HG03342 (cell line): ENCODE data around the gene GADL1.

Experiments
- ATAC-seq: cut with Tn5 transposase; IDR thresholded peaks from one replicate; pipeline ENCODE4 v1.9.1; 2021; ENCODE audit warnings: mild to moderate bottlenecking, moderate library complexity; ENCODE audit not compliant: unreplicated experiment

GADL1 gene, protein sequence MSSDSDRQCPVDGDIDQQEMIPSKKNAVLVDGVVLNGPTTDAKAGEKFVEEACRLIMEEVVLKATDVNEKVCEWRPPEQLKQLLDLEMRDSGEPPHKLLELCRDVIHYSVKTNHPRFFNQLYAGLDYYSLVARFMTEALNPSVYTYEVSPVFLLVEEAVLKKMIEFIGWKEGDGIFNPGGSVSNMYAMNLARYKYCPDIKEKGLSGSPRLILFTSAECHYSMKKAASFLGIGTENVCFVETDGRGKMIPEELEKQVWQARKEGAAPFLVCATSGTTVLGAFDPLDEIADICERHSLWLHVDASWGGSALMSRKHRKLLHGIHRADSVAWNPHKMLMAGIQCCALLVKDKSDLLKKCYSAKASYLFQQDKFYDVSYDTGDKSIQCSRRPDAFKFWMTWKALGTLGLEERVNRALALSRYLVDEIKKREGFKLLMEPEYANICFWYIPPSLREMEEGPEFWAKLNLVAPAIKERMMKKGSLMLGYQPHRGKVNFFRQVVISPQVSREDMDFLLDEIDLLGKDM

DNA sequence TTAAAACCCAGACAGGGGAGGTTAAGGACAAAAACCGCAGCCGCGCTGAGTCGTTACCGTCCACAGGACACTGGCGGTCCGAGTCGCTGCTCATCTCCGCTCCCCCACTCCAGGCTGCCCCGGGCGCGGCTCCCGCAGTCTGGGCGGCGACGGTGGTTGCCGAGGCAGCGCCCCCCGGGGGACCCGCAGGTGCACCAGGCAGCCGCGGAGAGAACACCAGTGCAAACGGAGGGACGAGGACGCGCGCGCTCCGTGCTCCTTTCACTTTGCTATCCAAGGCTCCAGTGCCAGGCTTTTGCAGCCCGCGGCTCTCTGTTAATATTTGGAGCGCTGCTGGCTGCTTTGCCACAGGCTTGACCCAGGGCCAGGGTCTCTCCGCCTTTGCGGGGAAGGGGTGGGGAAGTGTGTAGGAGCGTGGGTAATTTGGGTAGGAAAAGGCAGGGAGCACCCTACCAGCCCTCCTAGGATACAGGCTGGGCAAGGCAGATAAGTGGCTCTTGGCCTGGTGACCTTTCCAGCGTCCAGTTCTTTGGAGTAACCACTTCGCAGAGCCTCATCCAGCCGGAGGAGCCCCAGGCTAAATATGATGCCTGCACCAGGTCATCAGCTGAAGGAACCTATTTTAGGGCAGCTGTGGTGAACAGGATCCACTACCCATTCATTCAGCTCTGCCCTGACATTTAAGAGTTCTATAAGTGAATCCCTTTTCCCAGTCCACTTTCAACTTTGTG lies at the start of gene GADL1:
Gene GADL1, minus strand, starts transcription at position 141 of the 731 bp plus-strand sequence. Its CDS starts 47 bp downstream, at position 94.
- ATAC-seq, result no peak

DNA sequence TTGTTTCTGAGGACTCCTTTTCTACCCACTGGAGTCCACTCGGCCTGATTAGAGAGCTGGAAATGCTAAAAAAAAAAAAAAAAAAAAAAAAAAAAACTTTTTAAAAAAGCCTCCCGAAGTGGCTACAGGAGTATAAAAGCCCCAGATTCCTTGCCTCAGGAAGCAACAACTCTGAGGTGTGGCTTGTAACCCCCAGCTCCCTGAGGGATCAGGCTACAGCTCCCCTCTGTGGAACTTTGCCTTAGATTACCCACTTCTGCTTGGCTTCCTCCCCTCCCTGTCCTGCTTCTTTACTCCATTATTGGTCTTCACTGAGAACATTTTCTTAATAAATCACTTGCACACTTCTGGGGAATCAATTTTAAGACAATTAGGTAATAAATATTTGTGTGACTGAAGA lies 49.7 kb upstream of the GADL1 start:
- ATAC-seq, result no peak

- no peak for ATAC-seq
These were observed 48.7 kb upstream of the GADL1 start for GRCh38 chr3:30943206-30943605.

DNA sequence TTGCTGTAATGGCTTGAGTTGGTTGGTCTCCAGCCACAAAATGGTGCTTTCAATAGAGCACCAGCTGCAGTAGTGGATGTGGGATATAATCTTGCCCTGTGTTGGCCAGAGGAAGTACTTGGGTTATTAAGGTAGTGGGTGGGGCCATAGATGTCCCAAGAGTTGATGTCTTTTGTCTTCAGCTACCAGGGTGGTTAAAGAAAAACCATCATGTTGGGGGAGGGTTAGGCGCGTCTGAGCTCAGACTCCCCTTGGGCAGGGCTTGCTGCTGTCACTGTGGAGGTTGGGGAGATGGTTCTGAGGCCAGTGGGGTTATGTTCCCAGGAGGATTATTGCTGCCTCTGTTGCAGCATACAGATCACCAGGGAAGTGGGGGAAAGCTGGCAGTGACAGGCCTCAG lies 46.9 kb upstream of the GADL1 start:
- ATAC-seq, result no peak

- no peak for ATAC-seq
These were observed 46.3 kb upstream of the GADL1 start for GRCh38 chr3:30940740-30941139.

GRCh38 chr3:30934208-30934550 lies 39.7 kb upstream of the GADL1 start:
- ATAC-seq, result no peak

GRCh38 chr3:30933478-30934207 lies 39.2 kb upstream of the GADL1 start:
- no peak for ATAC-seq

DNA sequence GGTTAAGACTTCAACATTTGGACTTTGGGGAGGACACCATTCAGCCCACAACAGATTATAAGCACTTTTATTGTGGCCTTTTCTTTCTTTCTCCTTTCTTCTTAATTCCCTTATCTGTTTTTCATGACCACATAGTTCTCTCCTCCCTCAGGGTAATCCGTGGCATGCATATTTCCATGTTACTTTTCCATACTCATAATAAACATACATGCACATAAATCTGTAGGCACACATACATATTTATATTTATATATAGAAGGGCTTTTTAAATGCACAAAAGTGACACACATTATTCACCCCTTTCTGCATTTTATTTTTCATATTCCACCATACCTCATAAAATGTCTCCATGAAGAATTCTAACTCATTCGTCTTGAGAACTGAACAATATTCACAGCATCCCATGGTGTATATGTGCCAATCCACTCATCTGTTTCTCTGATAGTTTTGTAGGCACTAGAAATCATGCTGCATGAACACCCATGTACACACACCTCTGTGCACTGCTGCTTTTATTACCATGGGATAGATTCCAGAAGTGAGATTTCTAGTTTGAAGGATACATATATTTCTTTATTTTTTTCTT lies 38.1 kb upstream of the GADL1 start:
- ATAC-seq, result no peak

DNA sequence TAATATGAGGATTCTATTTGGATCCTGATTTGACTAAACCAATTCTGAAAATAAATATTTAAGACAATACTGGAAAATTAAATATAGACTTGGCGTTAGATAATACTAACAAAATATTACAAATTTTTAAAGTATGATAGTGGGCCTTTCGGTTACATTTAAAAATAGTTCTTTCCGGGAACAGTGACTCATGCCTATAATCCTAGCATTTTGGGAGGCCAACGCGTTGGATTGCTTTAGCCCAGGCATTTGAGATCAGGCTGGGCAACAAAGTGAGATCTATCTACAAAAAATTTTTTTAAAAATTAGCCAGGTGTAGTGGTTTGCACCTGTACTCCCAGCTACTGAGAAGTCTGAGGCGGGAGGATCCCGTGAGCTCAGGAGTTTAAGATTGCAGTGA lies 30.3 kb upstream of the GADL1 start:
- no peak for ATAC-seq

GRCh38 chr3:30919564-30919963 lies 25.1 kb upstream of the GADL1 start:
- ATAC-seq, result no peak

- no peak for ATAC-seq
These were observed 24.3 kb upstream of the GADL1 start for GRCh38 chr3:30918761-30919160.

- ATAC-seq, result no peak
These were observed 21.3 kb upstream of the GADL1 start for GRCh38 chr3:30915782-30916181.

GRCh38 chr3:30914696-30915095 lies 20.2 kb upstream of the GADL1 start:
- no peak for ATAC-seq

DNA sequence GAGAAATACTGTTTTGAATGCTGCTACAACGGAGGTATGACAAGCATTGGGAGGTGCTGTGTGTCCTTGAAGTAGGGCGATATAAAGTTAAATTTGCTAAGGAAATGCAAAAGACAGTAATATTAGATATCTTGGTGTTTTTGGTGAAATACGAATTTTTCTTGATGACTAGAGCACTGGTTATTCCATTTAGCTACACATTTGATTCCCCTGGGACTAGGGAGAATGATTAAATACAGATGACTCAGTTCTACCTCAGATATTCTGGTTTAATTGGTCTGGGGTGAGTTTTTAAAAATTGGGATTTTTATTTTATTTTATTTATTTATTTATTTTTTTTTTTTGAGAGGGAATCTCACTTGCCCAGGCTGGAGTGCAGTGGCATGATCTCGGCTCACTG lies 18.7 kb upstream of the GADL1 start:
- ATAC-seq, result no peak

- no peak for ATAC-seq
These were observed 17.8 kb upstream of the GADL1 start for GRCh38 chr3:30912301-30912700.

DNA sequence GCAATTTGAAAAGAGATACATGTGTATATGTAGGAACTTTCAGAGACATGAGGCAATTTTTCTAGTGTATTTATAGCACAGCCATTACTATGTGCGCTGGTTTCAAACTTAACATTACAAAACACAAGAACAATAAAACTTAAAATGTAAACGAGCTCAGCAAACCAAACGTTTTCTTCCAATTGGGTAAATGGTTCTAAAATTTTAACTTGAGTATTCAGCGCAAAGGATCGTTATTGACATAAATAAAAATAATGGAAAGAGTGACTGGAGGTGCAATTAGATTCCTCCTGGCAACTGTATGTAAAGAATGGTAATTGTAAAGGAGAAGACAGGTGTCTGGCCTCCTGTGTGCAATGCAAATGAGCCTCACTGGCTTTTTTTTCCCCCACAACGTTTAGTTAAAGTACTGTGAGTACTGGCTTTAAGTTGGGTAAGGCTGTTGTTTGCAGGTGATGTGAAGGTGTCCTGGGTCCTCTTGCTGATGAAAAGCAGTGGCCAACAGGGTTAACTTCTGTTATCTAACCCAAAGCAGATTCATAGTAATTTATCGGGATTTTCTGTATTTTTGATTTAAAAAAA lies 14.1 kb upstream of the GADL1 start:
- ATAC-seq, result no peak

- no peak for ATAC-seq
These were observed 10.5 kb upstream of the GADL1 start for GRCh38 chr3:30904996-30905395.

DNA sequence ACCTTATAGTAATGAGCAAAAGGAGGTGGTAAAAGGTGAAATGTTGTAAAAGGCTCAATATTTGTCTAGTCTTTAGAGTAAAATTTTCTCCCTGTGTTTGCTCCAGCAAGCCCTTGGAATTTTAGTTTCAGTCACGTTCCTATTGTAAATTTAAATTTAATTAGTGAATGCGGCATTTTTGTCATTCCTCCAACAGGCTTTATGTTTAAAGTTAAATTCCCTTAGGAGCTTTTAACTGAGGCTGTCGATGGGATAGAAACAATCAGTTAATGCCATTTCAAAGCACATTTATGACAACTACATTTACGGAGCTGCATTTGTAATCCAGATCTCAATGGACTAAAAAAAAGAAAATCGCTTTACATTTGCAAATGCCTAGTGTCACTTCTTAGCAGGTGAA lies 868 bp upstream of the GADL1 start:
- no peak for ATAC-seq

- no peak for ATAC-seq
These were observed 659 bp downstream of the GADL1 start for GRCh38 chr3:30893678-30894325.

- no peak for ATAC-seq
These were observed 3.6 kb downstream of the GADL1 start for GRCh38 chr3:30890907-30891306.
